Right cardiac atrium (tissue), 5 donors: ENCODE measurements around the gene SIGLECL1. TPM values are rescaled to one million over a fixed set of nuclear protein-coding genes. Genes with fewer than 3 reads are reported as not detected.

Experiments used
- ATAC-seq, 2 donors: fragments of 200-7000 bp; cut with Tn5 transposase; one replicate each; pipeline versions ENCODE4 v1.8.0 to v1.9.1; 2020; ENCODE audit warnings: moderate library complexity in 2 of 2, mild to moderate bottlenecking in 1 of 2
- DNase-seq, 3 donors: peaks; one replicate each; pipeline ENCODE4 v3.0.0-alpha.2; 2020
- H3K27ac ChIP-seq: one replicate; pipeline ENCODE4 v1.5.1; 2013; ENCODE audit warnings: mild to moderate bottlenecking, low read length, control low read depth, moderate library complexity
- H3K27me3 ChIP-seq: one replicate; pipeline ENCODE4 v1.6.1; 2013; ENCODE audit not compliant: control insufficient read depth, insufficient read depth
- H3K4me1 ChIP-seq: one replicate; pipeline ENCODE4 v1.6.1; 2013; ENCODE audit warnings: low read length; ENCODE audit not compliant: control insufficient read depth, insufficient read depth
- H3K4me3 ChIP-seq: one replicate; pipeline ENCODE4 v1.5.1; 2013; ENCODE audit warnings: low read length, control low read depth
- H3K9me3 ChIP-seq: one replicate; pipeline ENCODE4 v1.6.1; 2013; ENCODE audit warnings: low read length; ENCODE audit not compliant: control insufficient read depth
- WGBS: extraction: QIAGEN DNeasy Blood & Tissue Kit; methylation state at CpG from one replicate; pipeline ENCODE4 v1.1.7; 2013; 5-methylcytosine and 5-hydroxymethylcytosine counted together
- intact Hi-C, 4 donors: fragments of 100-400 bp; cut with DNase I; formaldehyde crosslinking; loops; one replicate each; pipeline versions ENCODE4 v1.11.0 to v1.14.0; 2022 to 2023
- microRNA-seq, 2 donors: library from miRNA; unstranded; fragments of <30 nt; microRNA quantifications; one replicate each; pipeline ENCODE4 v1.2.0, GENCODE V29; 2020 to 2021
- polyA plus RNA-seq: library from polyadenylated mRNA; stranded (reverse); fragments of 200-250 nt; gene quantifications from one replicate; pipeline ENCODE4 v1.2.3, GENCODE V29; 2013
- total RNA-seq, 4 donors: library from RNA; stranded (reverse); fragmentation: NEBNext Ultra II Directional; extraction: Animal tissue kit (Norgen Biotek cat#: 25700); gene quantifications; one replicate each; pipeline ENCODE4 v1.2.1, GENCODE V29; 2021
- donor health status: healthy with polysubstance abuse.
- donor health status: DM: no; HTN: yes; CAD: no.
- donor health status: DM: no; HTN: no; CAD: no.
- donor health status: DM: no; HTN: yes; CAD: no; lungs with severe emphysema.
- donor health status: DM: yes; HTN: yes; CAD: no.

The SIGLECL1 gene
- total and polyA plus RNA-seq, 5 donors, result not detected

- 81% methylated on average over 3 of the region's 3 CpGs for WGBS
- intact Hi-C loops, result no loop called here
- Histone ChIP-seq H3K4me1 (no peaks in the 10 kb centered on the region), H3K4me3 (no peak overlapping the region), H3K27me3 (no peaks in the 10 kb centered on the region), H3K9me3 (peaks cover 4% of the 10 kb centered on the region), H3K27ac (no peak overlapping the region)
- DNase-seq, result no peak
- ATAC-seq, result no peak
These were observed 54.6 kb downstream of the SIGLECL1 start for GRCh38 chr19:51305479-51305878.

GRCh38 chr19:51311351-51312257 is 60.7 kb downstream of the SIGLECL1 start, which contains the start of gene IGLON5:
Gene IGLON5 (plus strand): TSS chr19:51311644. CDS start chr19:51311848, 204 bp downstream.
- Histone ChIP-seq H3K9me3 (peaks cover 3% of the 10 kb centered on the region), H3K4me1 (no peaks in the 10 kb centered on the region), H3K4me3 (no peak within 1 kb of the TSS), H3K27me3 (no peaks in the 10 kb centered on the region), H3K27ac (no peak within 1 kb of the TSS)
- intact Hi-C loops, result no loop called here
- ATAC-seq (no peak), DNase-seq (no peak)
- 3% methylated on average over 55 of the region's 76 CpGs for WGBS

- intact Hi-C loops, result no loop called here
- no peaks in the 10 kb centered on the region for H3K27me3 ChIP-seq
- H3K27ac ChIP-seq, result no peak overlapping the region
- ATAC-seq (no peak), DNase-seq (no peak)
- no peaks in the 10 kb centered on the region for H3K9me3 ChIP-seq
- 67% methylated on average over 8 of the region's 8 CpGs for WGBS
- no peaks in the 10 kb centered on the region for H3K4me1 ChIP-seq
- H3K4me3 ChIP-seq, result no peak overlapping the region
These were observed 65.8 kb downstream of the SIGLECL1 start for GRCh38 chr19:51316688-51317087.

- Histone ChIP-seq H3K27me3 (no peaks in the 10 kb centered on the region), H3K4me3 (no peak overlapping the region), H3K27ac (no peak overlapping the region), H3K9me3 (no peaks in the 10 kb centered on the region), H3K4me1 (no peaks in the 10 kb centered on the region)
- intact Hi-C loops, result no loop called here
- no peak for ATAC-seq
- DNase-seq, result no peak
- 79% methylated on average over 3 of the region's 3 CpGs for WGBS
These were observed 66.5 kb downstream of the SIGLECL1 start for GRCh38 chr19:51317376-51317775.

GRCh38 chr19:51317968-51318367 is 67.1 kb downstream of the SIGLECL1 start:
- 75% methylated on average over 1 of the region's 1 CpG for WGBS
- no peak overlapping the region for H3K4me3 ChIP-seq
- no peak overlapping the region for H3K27ac ChIP-seq
- ATAC-seq, result no peak
- H3K27me3 ChIP-seq, result no peaks in the 10 kb centered on the region
- H3K9me3 ChIP-seq, result no peaks in the 10 kb centered on the region
- no peak for DNase-seq
- intact Hi-C loops, result no loop called here
- no peaks in the 10 kb centered on the region for H3K4me1 ChIP-seq

Small RNA genes within 50 kb of the gene (microRNA-seq; reads per million reads assigned to microRNA genes)
- 0 reads per million in 2 donors for gene MIR8074

Other genes starting within 250 kb of the SIGLECL1 start
- gene KLK8, start 249.5 kb upstream of the SIGLECL1 start, total RNA-seq, result not detected
- 0.07 TPM for gene KLK8, start 249.5 kb upstream of the SIGLECL1 start, polyA plus RNA-seq
- gene KLK10, start 231.4 kb upstream of the SIGLECL1 start, total RNA-seq, result under 1 TPM in 3 of 4 donors, not detected in 1; 0.48 to 0.89 (median 0.50) TPM
- gene KLK10, start 231.4 kb upstream of the SIGLECL1 start, polyA plus RNA-seq, result 0.48 TPM
- under 1 TPM in 3 of 4 donors, not detected in 1; 0.50 to 0.69 (median 0.50) TPM for gene KLK11, start 224.5 kb upstream of the SIGLECL1 start, total RNA-seq
- 0.14 TPM for gene KLK11, start 224.5 kb upstream of the SIGLECL1 start, polyA plus RNA-seq
- not detected for gene KLK12, start 216.1 kb upstream of the SIGLECL1 start, total RNA-seq
- gene KLK12, start 216.1 kb upstream of the SIGLECL1 start, polyA plus RNA-seq, result not detected
- not detected for gene KLK13, start 186.0 kb upstream of the SIGLECL1 start, total RNA-seq
- gene KLK13, start 186.0 kb upstream of the SIGLECL1 start, polyA plus RNA-seq, result 0.20 TPM
- gene KLK14, start 168.2 kb upstream of the SIGLECL1 start, total RNA-seq, result 1 to 10 TPM in 1 of 4 donors, under 1 TPM in 1, not detected in 2; 0.31 to 1.0 TPM
- not detected for gene KLK14, start 168.2 kb upstream of the SIGLECL1 start, polyA plus RNA-seq
- 1 to 10 TPM; 4.2 to 5.3 (median 4.4) TPM for gene CTU1, start 142.7 kb upstream of the SIGLECL1 start, total RNA-seq
- gene CTU1, start 142.7 kb upstream of the SIGLECL1 start, polyA plus RNA-seq, result 2.0 TPM
- 1 to 10 TPM; 2.9 to 6.0 (median 4.7) TPM for gene SIGLEC9, start 126.2 kb upstream of the SIGLECL1 start, total RNA-seq
- 1.2 TPM for gene SIGLEC9, start 126.2 kb upstream of the SIGLECL1 start, polyA plus RNA-seq
- 1 to 10 TPM; 1.3 to 2.4 (median 2.0) TPM for gene SIGLEC7, start 108.8 kb upstream of the SIGLECL1 start, total RNA-seq
- 0.59 TPM for gene SIGLEC7, start 108.8 kb upstream of the SIGLECL1 start, polyA plus RNA-seq
- 1 to 10 TPM; 2.3 to 6.0 (median 4.1) TPM for gene CD33, start 26.0 kb upstream of the SIGLECL1 start, total RNA-seq
- 2.4 TPM for gene CD33, start 26.0 kb upstream of the SIGLECL1 start, polyA plus RNA-seq
- under 1 TPM in 1 of 4 donors, not detected in 3; 0.31 TPM for gene IGLON5, start 60.6 kb downstream of the SIGLECL1 start, total RNA-seq
- gene IGLON5, start 60.6 kb downstream of the SIGLECL1 start, polyA plus RNA-seq, result 0.07 TPM
- gene VSIG10L, start 91.1 kb downstream of the SIGLECL1 start, total RNA-seq, result 1 to 10 TPM in 3 of 4 donors, under 1 TPM in 1; 0.85 to 2.2 (median 1.6) TPM
- 2.0 TPM for gene VSIG10L, start 91.1 kb downstream of the SIGLECL1 start, polyA plus RNA-seq
- gene ETFB, start 115.3 kb downstream of the SIGLECL1 start, total RNA-seq, result 100 to 1,000 TPM; 240 to 296 (median 258) TPM
- 452 TPM for gene ETFB, start 115.3 kb downstream of the SIGLECL1 start, polyA plus RNA-seq
- 1 to 10 TPM; 1.1 to 2.5 (median 2.2) TPM for gene CLDND2, start 117.9 kb downstream of the SIGLECL1 start, total RNA-seq
- 0.45 TPM for gene CLDND2, start 117.9 kb downstream of the SIGLECL1 start, polyA plus RNA-seq
- 1 to 10 TPM in 3 of 4 donors, under 1 TPM in 1; 0.89 to 3.1 (median 1.7) TPM for gene NKG7, start 121.6 kb downstream of the SIGLECL1 start, total RNA-seq
- gene NKG7, start 121.6 kb downstream of the SIGLECL1 start, polyA plus RNA-seq, result 1.7 TPM
- not detected for gene LIM2, start 136.9 kb downstream of the SIGLECL1 start, total RNA-seq
- gene LIM2, start 136.9 kb downstream of the SIGLECL1 start, polyA plus RNA-seq, result not detected
- not detected for gene C19orf84, start 139.5 kb downstream of the SIGLECL1 start, total RNA-seq
- not detected for gene C19orf84, start 139.5 kb downstream of the SIGLECL1 start, polyA plus RNA-seq
- 1 to 10 TPM in 3 of 4 donors, under 1 TPM in 1; 0.62 to 6.5 (median 2.7) TPM for gene SIGLEC10, start 166.6 kb downstream of the SIGLECL1 start, total RNA-seq
- 0.77 TPM for gene SIGLEC10, start 166.6 kb downstream of the SIGLECL1 start, polyA plus RNA-seq
- gene SIGLEC8, start 207.4 kb downstream of the SIGLECL1 start, total RNA-seq, result not detected
- gene SIGLEC8, start 207.4 kb downstream of the SIGLECL1 start, polyA plus RNA-seq, result not detected
- not detected for gene CEACAM18, start 227.5 kb downstream of the SIGLECL1 start, total RNA-seq
- not detected for gene CEACAM18, start 227.5 kb downstream of the SIGLECL1 start, polyA plus RNA-seq